Measurements from ENCODE around the gene GCN1. TPM values are rescaled to one million over a fixed set of nuclear protein-coding genes. Genes with fewer than 3 reads are reported as not detected.

Gene GCN1
- total RNA-seq, 1 experiment from 2014 or later: 254 TPM

GRCh38 chr12:120148011-120148410 lies 46.5 kb downstream of the GCN1 start:
- TF ChIP-seq EZH2 (IDR thresholded peaks at IDR 0.05; ENCODE audit: low read length, unreplicated experiment) (no peak), CTCF (conservative IDR thresholded peaks at IDR 0.05; ENCODE audit: low read depth, low read length) (no peak), EZH2phosphoT487 (IDR thresholded peaks at IDR 0.05; ENCODE audit: borderline replicate concordance, low read length) (no peak)
- ChIA-PET POLR2A (ENCODE audit: unreplicated experiment) (no interaction called here), CTCF (interaction anchor here (0.6 kb wide), 1 partner anchor 154 kb away, joined by 3 read pairs; the partner anchor contains the start of gene SIRT4)
- Histone ChIP-seq H3K9ac (ENCODE audit: low read length) (no peak overlapping the region), H3K4me3 (ENCODE audit: low read length) (no peak overlapping the region), H3K9me3 (ENCODE audit: low read length) (no peaks in the 10 kb centered on the region), H3K27me3 (ENCODE audit: low read length) (no peaks in the 10 kb centered on the region), H4K20me1 (ENCODE audit: low read length) (no peaks in the 10 kb centered on the region), H3F3A (ENCODE audit: low read length, unreplicated experiment) (no peaks in the 10 kb centered on the region), H3K4me2 (ENCODE audit: low read length) (no peak overlapping the region), H3K9me2 (replicated peaks; ENCODE audit: low read length) (no peaks in the 10 kb centered on the region), H2AFZ (ENCODE audit: low read length) (no peak overlapping the region), H3K4me1 (ENCODE audit: insufficient read depth, low read length) (no peaks in the 10 kb centered on the region), H3K79me2 (ENCODE audit: low read length) (no peaks in the 10 kb centered on the region), H3K36me3 (ENCODE audit: low read depth, low read length) (peaks cover 81% of the 10 kb centered on the region), H3K27ac (ENCODE audit: low read length) (no peak overlapping the region)
- DNase-seq (no peak), ATAC-seq (no peak)
- BruUV-seq (replicated peaks): no TSS peak
- intact Hi-C loops (cut with micrococcal nuclease): no loop called here

- peaks cover 7% of the 10 kb centered on the region for H3K4me1 ChIP-seq (ENCODE audit: insufficient read depth, low read length)
- no peak overlapping the region for H3K9ac ChIP-seq (ENCODE audit: low read length)
- ChIA-PET POLR2A (ENCODE audit: unreplicated experiment) (no interaction called here), CTCF (no interaction called here)
- H3K27me3 ChIP-seq (ENCODE audit: low read length): no peaks in the 10 kb centered on the region
- no peak overlapping the region for H3K4me3 ChIP-seq (ENCODE audit: low read length)
- no TSS peak for BruUV-seq (replicated peaks)
- no peak for ATAC-seq
- H3K4me2 ChIP-seq (ENCODE audit: low read length): no peak overlapping the region
- DNase-seq: no peak
- H3K27ac ChIP-seq (ENCODE audit: low read length): no peak overlapping the region
- no peaks in the 10 kb centered on the region for H4K20me1 ChIP-seq (ENCODE audit: low read length)
- intact Hi-C loops (cut with micrococcal nuclease): no loop called here
- H3K36me3 ChIP-seq (ENCODE audit: low read depth, low read length): peaks cover 91% of the 10 kb centered on the region
- TF ChIP-seq CTCF (conservative IDR thresholded peaks at IDR 0.05; ENCODE audit: low read depth, low read length) (no peak), EZH2phosphoT487 (IDR thresholded peaks at IDR 0.05; ENCODE audit: borderline replicate concordance, low read length) (no peak), EZH2 (IDR thresholded peaks at IDR 0.05; ENCODE audit: low read length, unreplicated experiment) (no peak)
- H3K9me2 ChIP-seq (replicated peaks; ENCODE audit: low read length): no peaks in the 10 kb centered on the region
- H2AFZ ChIP-seq (ENCODE audit: low read length): no peak overlapping the region
- no peaks in the 10 kb centered on the region for H3F3A ChIP-seq (ENCODE audit: low read length, unreplicated experiment)
- H3K79me2 ChIP-seq (ENCODE audit: low read length): no peaks in the 10 kb centered on the region
- H3K9me3 ChIP-seq (ENCODE audit: low read length): no peaks in the 10 kb centered on the region
Observed at GRCh38 chr12:120145164-120145563, 49.4 kb downstream of the GCN1 start.

GRCh38 chr12:120144215-120144614 lies 50.3 kb downstream of the GCN1 start:
- H3K9me3 ChIP-seq (ENCODE audit: low read length): no peaks in the 10 kb centered on the region
- CTCF ChIA-PET: no interaction called here
- no TSS peak for BruUV-seq (replicated peaks)
- H3K4me3 ChIP-seq (ENCODE audit: low read length): no peak overlapping the region
- no peak overlapping the region for H2AFZ ChIP-seq (ENCODE audit: low read length)
- POLR2A ChIA-PET (ENCODE audit: unreplicated experiment): no interaction called here
- no peaks in the 10 kb centered on the region for H3K9me2 ChIP-seq (replicated peaks; ENCODE audit: low read length)
- H4K20me1 ChIP-seq (ENCODE audit: low read length): no peaks in the 10 kb centered on the region
- H3F3A ChIP-seq (ENCODE audit: low read length, unreplicated experiment): no peaks in the 10 kb centered on the region
- intact Hi-C loops (cut with micrococcal nuclease): no loop called here
- no peak overlapping the region for H3K4me2 ChIP-seq (ENCODE audit: low read length)
- H3K27ac ChIP-seq (ENCODE audit: low read length): no peak overlapping the region
- TF ChIP-seq EZH2 (IDR thresholded peaks at IDR 0.05; ENCODE audit: low read length, unreplicated experiment) (no peak), CTCF (conservative IDR thresholded peaks at IDR 0.05; ENCODE audit: low read depth, low read length) (no peak), EZH2phosphoT487 (IDR thresholded peaks at IDR 0.05; ENCODE audit: borderline replicate concordance, low read length) (no peak)
- no peaks in the 10 kb centered on the region for H3K79me2 ChIP-seq (ENCODE audit: low read length)
- no peak overlapping the region for H3K9ac ChIP-seq (ENCODE audit: low read length)
- peaks cover 7% of the 10 kb centered on the region for H3K4me1 ChIP-seq (ENCODE audit: insufficient read depth, low read length)
- peaks cover 94% of the 10 kb centered on the region for H3K36me3 ChIP-seq (ENCODE audit: low read depth, low read length)
- H3K27me3 ChIP-seq (ENCODE audit: low read length): no peaks in the 10 kb centered on the region
- DNase-seq (no peak), ATAC-seq (no peak)

Measured in PC-3 (cell line).